ENCODE data around the gene NCBP2L.

The NCBP2L gene

GRCh38 chrX:107752043-107752442 lies 25.5 kb upstream of the NCBP2L start:
- no peak for DNase-seq
- POLR2A ChIA-PET, result interaction anchor here (1.0 kb wide), 1 partner anchor 23 kb away, joined by 3 read pairs; no protein-coding TSS in a partner anchor
- CTCF ChIA-PET, result interaction anchor here (1.1 to 1.3 kb wide), 4 partner anchors 14 to 33 kb away, joined by 3 to 5 read pairs (median 4); partner anchors contain the start of gene NCBP2L

GRCh38 chrX:107752714-107753113 lies 24.8 kb upstream of the NCBP2L start:
- ChIA-PET CTCF (interaction anchor here (1.2 to 1.8 kb wide), 3 partner anchors 11 to 33 kb away, joined by 3 to 4 read pairs (median 3); no protein-coding TSS in a partner anchor), POLR2A (interaction anchor here (1.0 kb wide), 1 partner anchor 22 kb away, joined by 3 read pairs; no protein-coding TSS in a partner anchor)
- no peak overlapping the region for H3K27ac ChIP-seq (ENCODE audit: insufficient read depth in 1 of 2, low read depth in 1 of 2, low read length in 2 of 2, poor library complexity in 1 of 2, severe bottlenecking in 2 of 2)
- H3K4me1 ChIP-seq (ENCODE audit: control extremely low read depth in 1 of 4, control insufficient read depth in 4 of 4, insufficient read depth in 4 of 4, low read length in 3 of 4), result peaks cover 0 to 12% (median 6%) of the 10 kb centered on the region in 4 experiments
- no peaks in the 10 kb centered on the region for H3K9me3 ChIP-seq (ENCODE audit: control extremely low read depth in 1 of 5, control insufficient read depth in 4 of 5, insufficient read depth in 2 of 5, low read depth in 1 of 5, low read length in 4 of 5)
- 93% methylated on average over 2 of the region's 3 CpGs for WGBS (ENCODE audit: insufficient coverage)
- peaks cover 0 to 15% (median 0%) of the 10 kb centered on the region in 5 experiments for H3K27me3 ChIP-seq (replicated peaks in 2 of 5; ENCODE audit: control insufficient read depth in 4 of 5, insufficient read depth in 5 of 5, low read length in 4 of 5)
- no peaks in the 10 kb centered on the region for H3K36me3 ChIP-seq (ENCODE audit: control insufficient read depth in 4 of 4, insufficient read depth in 4 of 4, low read length in 3 of 4)
- no peak overlapping the region for H3K4me3 ChIP-seq (ENCODE audit: control insufficient read depth in 1 of 7, extremely low read depth in 1 of 7, insufficient read depth in 4 of 7, low read depth in 2 of 7, low read length in 6 of 7)
- no peak for DNase-seq

More at GRCh38 chrX:107752043-107752442, 25.5 kb upstream of the NCBP2L start:
- Histone ChIP-seq H3K4me3 (ENCODE audit: control insufficient read depth in 1 of 7, extremely low read depth in 1 of 7, insufficient read depth in 4 of 7, low read depth in 2 of 7, low read length in 6 of 7) (no peak overlapping the region), H3K27ac (ENCODE audit: insufficient read depth in 1 of 2, low read depth in 1 of 2, low read length in 2 of 2, poor library complexity in 1 of 2, severe bottlenecking in 2 of 2) (no peak overlapping the region), H3K4me1 (ENCODE audit: control extremely low read depth in 1 of 4, control insufficient read depth in 4 of 4, insufficient read depth in 4 of 4, low read length in 3 of 4) (peaks cover 0 to 12% (median 6%) of the 10 kb centered on the region in 4 experiments), H3K27me3 (replicated peaks in 2 of 5; ENCODE audit: control insufficient read depth in 4 of 5, insufficient read depth in 5 of 5, low read length in 4 of 5) (peaks cover 0 to 11% (median 0%) of the 10 kb centered on the region in 5 experiments), H3K9me3 (ENCODE audit: control extremely low read depth in 1 of 5, control insufficient read depth in 4 of 5, insufficient read depth in 2 of 5, low read depth in 1 of 5, low read length in 4 of 5) (no peaks in the 10 kb centered on the region), H3K36me3 (ENCODE audit: control insufficient read depth in 4 of 4, insufficient read depth in 4 of 4, low read length in 3 of 4) (no peaks in the 10 kb centered on the region)
- WGBS (ENCODE audit: insufficient coverage), result 100% methylated on average over 1 of the region's 3 CpGs

GRCh38 chrX:107753187-107753586 lies 24.3 kb upstream of the NCBP2L start:
- CTCF ChIA-PET, result interaction anchor here (0.6 to 1.8 kb wide), 3 partner anchors 10 to 941 kb away, joined by 3 read pairs; no protein-coding TSS in a partner anchor
- peaks cover 0 to 12% (median 6%) of the 10 kb centered on the region in 4 experiments for H3K4me1 ChIP-seq (ENCODE audit: control extremely low read depth in 1 of 4, control insufficient read depth in 4 of 4, insufficient read depth in 4 of 4, low read length in 3 of 4)
- no peak overlapping the region for H3K27ac ChIP-seq (ENCODE audit: insufficient read depth in 1 of 2, low read depth in 1 of 2, low read length in 2 of 2, poor library complexity in 1 of 2, severe bottlenecking in 2 of 2)
- no peaks in the 10 kb centered on the region for H3K36me3 ChIP-seq (ENCODE audit: control insufficient read depth in 4 of 4, insufficient read depth in 4 of 4, low read length in 3 of 4)
- peak in 1 of 3 donors; percentile 19 for DNase-seq
- no peaks in the 10 kb centered on the region for H3K9me3 ChIP-seq (ENCODE audit: control extremely low read depth in 1 of 5, control insufficient read depth in 4 of 5, insufficient read depth in 2 of 5, low read depth in 1 of 5, low read length in 4 of 5)
- peak overlapping the region in 1 of 7 experiments; percentile 23 for H3K4me3 ChIP-seq (ENCODE audit: control insufficient read depth in 1 of 7, extremely low read depth in 1 of 7, insufficient read depth in 4 of 7, low read depth in 2 of 7, low read length in 6 of 7)
- POLR2A ChIA-PET, result no interaction called here
- peaks cover 0 to 15% (median 0%) of the 10 kb centered on the region in 5 experiments for H3K27me3 ChIP-seq (replicated peaks in 2 of 5; ENCODE audit: control insufficient read depth in 4 of 5, insufficient read depth in 5 of 5, low read length in 4 of 5)
- 24% methylated on average over 4 of the region's 4 CpGs for WGBS (ENCODE audit: insufficient coverage)

- H3K27me3 ChIP-seq (replicated peaks in 2 of 5; ENCODE audit: control insufficient read depth in 4 of 5, insufficient read depth in 5 of 5, low read length in 4 of 5), result peaks cover 0 to 20% (median 0%) of the 10 kb centered on the region in 5 experiments
- H3K4me1 ChIP-seq (ENCODE audit: control extremely low read depth in 1 of 4, control insufficient read depth in 4 of 4, insufficient read depth in 4 of 4, low read length in 3 of 4), result peaks cover 0 to 12% (median 6%) of the 10 kb centered on the region in 4 experiments
- POLR2A ChIA-PET, result no interaction called here
- H3K4me3 ChIP-seq (ENCODE audit: control insufficient read depth in 1 of 7, extremely low read depth in 1 of 7, insufficient read depth in 4 of 7, low read depth in 2 of 7, low read length in 6 of 7), result no peak overlapping the region
- no peaks in the 10 kb centered on the region for H3K9me3 ChIP-seq (ENCODE audit: control extremely low read depth in 1 of 5, control insufficient read depth in 4 of 5, insufficient read depth in 2 of 5, low read depth in 1 of 5, low read length in 4 of 5)
- DNase-seq, result no peak
- no peaks in the 10 kb centered on the region for H3K36me3 ChIP-seq (ENCODE audit: control insufficient read depth in 4 of 4, insufficient read depth in 4 of 4, low read length in 3 of 4)
- CTCF ChIA-PET, result no interaction called here
- WGBS (ENCODE audit: insufficient coverage), result 77% methylated on average over 3 of the region's 3 CpGs
- H3K27ac ChIP-seq (ENCODE audit: insufficient read depth in 1 of 2, low read depth in 1 of 2, low read length in 2 of 2, poor library complexity in 1 of 2, severe bottlenecking in 2 of 2), result no peak overlapping the region
Observed at GRCh38 chrX:107755721-107756120, 21.8 kb upstream of the NCBP2L start.

- ChIA-PET POLR2A (no interaction called here), CTCF (interaction anchor here (1.0 kb wide), 1 partner anchor 19 kb away, joined by 3 read pairs; the partner anchor contains the start of gene NCBP2L)
- 75% methylated on average over 3 of the region's 5 CpGs for WGBS (ENCODE audit: insufficient coverage)
Observed at GRCh38 chrX:107758231-107758766, 19.2 kb upstream of the NCBP2L start.

GRCh38 chrX:107760304-107761077 lies 17.0 kb upstream of the NCBP2L start:
- no peaks in the 10 kb centered on the region for H3K4me1 ChIP-seq (ENCODE audit: control extremely low read depth in 1 of 4, control insufficient read depth in 4 of 4, insufficient read depth in 4 of 4, low read length in 3 of 4)
- no peaks in the 10 kb centered on the region for H3K9me3 ChIP-seq (ENCODE audit: control extremely low read depth in 1 of 5, control insufficient read depth in 4 of 5, insufficient read depth in 2 of 5, low read depth in 1 of 5, low read length in 4 of 5)
- CTCF ChIA-PET, result interaction anchor here (1.1 kb wide), 1 partner anchor 19 kb away, joined by 3 read pairs; no protein-coding TSS in a partner anchor
- DNase-seq, result no peak
- POLR2A ChIA-PET, result no interaction called here
- peaks cover 0 to 36% (median 0%) of the 10 kb centered on the region in 5 experiments for H3K27me3 ChIP-seq (replicated peaks in 2 of 5; ENCODE audit: control insufficient read depth in 4 of 5, insufficient read depth in 5 of 5, low read length in 4 of 5)
- H3K36me3 ChIP-seq (ENCODE audit: control insufficient read depth in 4 of 4, insufficient read depth in 4 of 4, low read length in 3 of 4), result no peaks in the 10 kb centered on the region
- H3K27ac ChIP-seq (ENCODE audit: insufficient read depth in 1 of 2, low read depth in 1 of 2, low read length in 2 of 2, poor library complexity in 1 of 2, severe bottlenecking in 2 of 2), result no peak overlapping the region
- WGBS (ENCODE audit: insufficient coverage), result 67% methylated on average over 4 of the region's 5 CpGs
- H3K4me3 ChIP-seq (ENCODE audit: control insufficient read depth in 1 of 7, extremely low read depth in 1 of 7, insufficient read depth in 4 of 7, low read depth in 2 of 7, low read length in 6 of 7), result no peak overlapping the region

More at GRCh38 chrX:107758231-107758766, 19.2 kb upstream of the NCBP2L start:
- no peaks in the 10 kb centered on the region for H3K36me3 ChIP-seq (ENCODE audit: control insufficient read depth in 4 of 4, insufficient read depth in 4 of 4, low read length in 3 of 4)
- H3K4me3 ChIP-seq (ENCODE audit: control insufficient read depth in 1 of 7, extremely low read depth in 1 of 7, insufficient read depth in 4 of 7, low read depth in 2 of 7, low read length in 6 of 7), result no peak overlapping the region
- DNase-seq, result no peak
- no peak overlapping the region for H3K27ac ChIP-seq (ENCODE audit: insufficient read depth in 1 of 2, low read depth in 1 of 2, low read length in 2 of 2, poor library complexity in 1 of 2, severe bottlenecking in 2 of 2)
- peaks cover 0 to 27% (median 0%) of the 10 kb centered on the region in 5 experiments for H3K27me3 ChIP-seq (replicated peaks in 2 of 5; ENCODE audit: control insufficient read depth in 4 of 5, insufficient read depth in 5 of 5, low read length in 4 of 5)
- peaks cover 0 to 3% (median 1%) of the 10 kb centered on the region in 4 experiments for H3K4me1 ChIP-seq (ENCODE audit: control extremely low read depth in 1 of 4, control insufficient read depth in 4 of 4, insufficient read depth in 4 of 4, low read length in 3 of 4)
- no peaks in the 10 kb centered on the region for H3K9me3 ChIP-seq (ENCODE audit: control extremely low read depth in 1 of 5, control insufficient read depth in 4 of 5, insufficient read depth in 2 of 5, low read depth in 1 of 5, low read length in 4 of 5)
